Gastroesophageal sphincter (tissue), 4 donors: ENCODE data around the gene SLC12A8. TPM values are rescaled to one million over a fixed set of nuclear protein-coding genes. Genes with fewer than 3 reads are reported as not detected.

ENCODE experiments used
- ATAC-seq: fragments of 150-250 bp; one replicate; pipeline ENCODE4 v1.9.1; 2016; ENCODE audit warnings: mild to moderate bottlenecking, moderate library complexity
- H3K27ac ChIP-seq, 4 donors: fragments of 200-600 bp; sonication (generic) in 3 of 4; 1 replicate in 3 of 4; 2 replicates in 1 of 4; pipeline ENCODE4 v1.5.1; 2016 to 2019
- H3K27me3 ChIP-seq: fragments of 200-600 bp; sonication (generic); one replicate; pipeline ENCODE4 v1.5.1; 2019
- H3K36me3 ChIP-seq, 2 donors: fragments of 200-600 bp; sonication (generic); one replicate each; pipeline ENCODE4 v1.5.1; 2019; ENCODE audit warnings: control low read depth in 1 of 2
- H3K4me1 ChIP-seq, 3 donors: fragments of 200-600 bp; sonication (generic); 1 replicate in 2 of 3; 2 replicates in 1 of 3; pipeline ENCODE4 v1.5.1; 2016 to 2019; ENCODE audit warnings: control low read depth in 2 of 3
- H3K4me3 ChIP-seq, 2 donors: fragments of 200-600 bp; sonication (generic); one replicate each; pipeline ENCODE4 v1.5.1; 2019; ENCODE audit warnings: mild to moderate bottlenecking in 1 of 2, moderate library complexity in 1 of 2
- H3K9me3 ChIP-seq, 3 donors: fragments of 200-600 bp; sonication (generic); one replicate each; pipeline ENCODE4 v1.5.1; 2017 to 2019; ENCODE audit warnings: control low read depth in 2 of 3
- CTCF ChIP-seq, 4 experiments: fragments of 200-600 bp in 2 of 4; fragments of 450-650 bp in 2 of 4; sonication (generic) in 1 of 4; IDR thresholded peaks; one replicate each; pipeline ENCODE4 v1.5.1; 2017 to 2019; ENCODE audit warnings: antibody characterized with exemption in 4 of 4, mild to moderate bottlenecking in 2 of 4, moderate library complexity in 2 of 4
- EP300 ChIP-seq: sonication (generic); formaldehyde crosslinking; IDR thresholded peaks from one replicate; pipeline ENCODE4 v1.6.1; 2017; ENCODE audit warnings: antibody characterized with exemption, mild to moderate bottlenecking
- POLR2A ChIP-seq, 2 donors: fragments of 450-650 bp; IDR thresholded peaks; one replicate each; pipeline ENCODE4 v1.6.1; 2017; ENCODE audit warnings: antibody characterized with exemption in 2 of 2, mild to moderate bottlenecking in 2 of 2, moderate library complexity in 1 of 2
- POLR2AphosphoS5 ChIP-seq: sonication (generic); formaldehyde crosslinking; IDR thresholded peaks from one replicate; pipeline ENCODE4 v1.6.1; 2017; ENCODE audit warnings: antibody characterized with exemption
- WGBS, 2 donors: methylation state at CpG; one replicate each; pipeline ENCODE4 v1.1.5; 2018; ENCODE audit warnings: low coverage in 1 of 2; 5-methylcytosine and 5-hydroxymethylcytosine counted together
- total RNA-seq, 4 donors: library from RNA; depleted of rRNA; stranded (reverse); fragments of >200 nt; gene quantifications; one replicate each; pipeline ENCODE4 v1.1.0, GENCODE V29; 2016

The SLC12A8 gene
- total RNA-seq, 4 donors from 2014 or later, result 0.13 to 2.3 (median 0.54) TPM; not detected in 1

GRCh38 chr3:125220727-125221429 lies 8.3 kb upstream of the SLC12A8 start:
- Histone ChIP-seq H3K27ac (no peak overlapping the region), H3K9me3 (no peaks in the 10 kb centered on the region), H3K27me3 (no peaks in the 10 kb centered on the region), H3K36me3 (no peaks in the 10 kb centered on the region), H3K4me3 (no peak overlapping the region), H3K4me1 (no peaks in the 10 kb centered on the region)
- WGBS, 2 donors, result 73 to 82% methylated on average over 5 to 7 of the region's 7 CpGs
- TF ChIP-seq EP300, result no peak
- no peak for TF ChIP-seq POLR2A (IDR thresholded peaks at IDR 0.05)
- no peak for TF ChIP-seq CTCF (IDR thresholded peaks at IDR 0.05)
- no peak for ATAC-seq

GRCh38 chr3:125220183-125220582 lies 7.6 kb upstream of the SLC12A8 start:
- 72 to 85% methylated on average over 6 to 7 of the region's 10 CpGs for WGBS, 2 donors
- H3K4me3 ChIP-seq, result no peak overlapping the region
- H3K36me3 ChIP-seq, result no peaks in the 10 kb centered on the region
- no peaks in the 10 kb centered on the region for H3K4me1 ChIP-seq
- no peaks in the 10 kb centered on the region for H3K9me3 ChIP-seq
- H3K27ac ChIP-seq, result no peak overlapping the region
- ATAC-seq, result no peak
- TF ChIP-seq EP300, result no peak
- no peak for TF ChIP-seq POLR2AphosphoS5
- TF ChIP-seq POLR2A (IDR thresholded peaks at IDR 0.05), result no peak
- no peak for TF ChIP-seq CTCF (IDR thresholded peaks at IDR 0.05)
- no peaks in the 10 kb centered on the region for H3K27me3 ChIP-seq

DNA sequence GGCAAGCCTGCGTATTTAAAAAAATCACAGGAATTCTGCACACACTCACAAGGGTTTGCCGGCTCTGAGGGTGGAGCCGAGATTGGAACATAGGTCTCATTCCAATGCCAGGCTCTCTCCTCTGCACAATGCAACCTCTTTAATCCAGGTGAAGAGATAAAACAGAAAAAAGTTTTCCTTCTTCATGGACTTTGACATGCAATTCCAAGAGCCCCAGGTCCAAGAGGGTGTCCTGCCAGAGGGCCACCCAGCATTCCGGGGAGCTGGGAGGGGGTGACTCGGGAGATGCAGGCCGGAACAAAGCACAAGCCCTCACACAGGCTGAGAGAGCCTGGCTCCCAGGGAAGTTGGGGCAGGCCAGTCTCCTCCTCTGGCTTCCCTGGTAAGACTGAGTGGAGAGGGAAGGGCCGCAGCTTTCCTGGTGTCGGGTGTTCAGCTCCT lies 6.7 kb upstream of the SLC12A8 start:
- H3K27me3 ChIP-seq, result peaks cover 7% of the 10 kb centered on the region
- no peaks in the 10 kb centered on the region for H3K36me3 ChIP-seq
- H3K4me1 ChIP-seq, result no peaks in the 10 kb centered on the region
- H3K4me3 ChIP-seq, result no peak overlapping the region
- no peak overlapping the region for H3K27ac ChIP-seq
- 75 to 77% methylated on average over 3 to 4 of the region's 8 CpGs for WGBS, 2 donors
- H3K9me3 ChIP-seq, result no peaks in the 10 kb centered on the region
- TF ChIP-seq EP300 (no peak), POLR2A (IDR thresholded peaks at IDR 0.05) (no peak), CTCF (IDR thresholded peaks at IDR 0.05) (no peak), POLR2AphosphoS5 (no peak)
- no peak for ATAC-seq

DNA sequence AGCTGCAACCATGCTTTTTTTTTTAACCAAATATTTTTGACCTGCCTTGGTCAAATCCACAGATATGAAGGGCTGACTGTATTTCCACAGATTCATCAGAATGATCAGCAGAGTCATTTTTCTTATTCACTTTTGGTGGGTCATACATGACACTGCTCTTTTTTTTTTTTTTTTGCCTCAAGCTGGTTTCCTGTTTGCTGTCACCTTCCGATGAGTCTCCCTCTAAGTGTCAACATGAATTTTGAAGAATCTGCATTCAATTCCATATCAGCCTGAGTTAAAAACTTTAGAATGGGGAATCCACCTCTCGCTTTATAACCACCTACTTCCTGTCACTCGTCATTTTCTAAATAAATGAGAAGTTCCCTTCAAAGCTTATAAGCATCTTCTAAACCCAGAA lies 2.2 kb upstream of the SLC12A8 start:
- no peaks in the 10 kb centered on the region for H3K9me3 ChIP-seq
- no peaks in the 10 kb centered on the region for H3K36me3 ChIP-seq
- H3K27ac ChIP-seq, result no peak overlapping the region
- H3K4me3 ChIP-seq, result no peak overlapping the region
- H3K4me1 ChIP-seq, result peaks cover 0 to 14% (median 11%) of the 10 kb centered on the region in 3 donors
- WGBS, 2 donors, result 50 to 66% methylated on average over 3 of the region's 3 CpGs
- ATAC-seq, result no peak
- peaks cover 39% of the 10 kb centered on the region for H3K27me3 ChIP-seq
- TF ChIP-seq POLR2AphosphoS5 (no peak), EP300 (no peak), POLR2A (IDR thresholded peaks at IDR 0.05) (no peak), CTCF (IDR thresholded peaks at IDR 0.05) (no peak)

DNA sequence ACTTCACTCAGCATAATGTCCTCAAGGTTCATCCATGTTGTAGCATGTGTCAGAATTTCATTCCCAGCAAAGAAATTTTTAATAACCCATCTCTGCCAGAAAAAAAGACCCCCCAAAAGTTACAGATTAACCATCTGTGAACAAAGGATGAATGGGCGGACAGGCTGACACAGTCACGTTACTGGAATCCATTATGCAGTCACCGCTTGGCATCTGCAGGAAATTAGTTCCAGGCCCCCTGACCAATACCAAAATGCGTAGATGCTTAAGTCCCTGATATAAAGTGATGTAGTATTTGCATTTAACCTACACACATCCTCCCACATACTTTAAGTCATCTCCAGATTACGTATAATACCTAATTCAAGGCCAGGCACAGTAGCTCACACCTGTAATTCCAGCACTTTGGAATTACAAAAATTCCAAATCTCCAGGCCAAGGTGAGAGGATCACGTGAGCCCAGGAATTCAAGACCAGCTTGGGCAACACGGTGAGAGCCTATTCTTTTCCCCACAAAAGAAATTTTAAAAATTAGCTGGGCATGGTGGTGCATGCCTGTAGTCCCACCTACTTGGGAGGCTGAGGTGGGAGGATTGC lies 1.5 kb upstream of the SLC12A8 start:
- Histone ChIP-seq H3K9me3 (no peaks in the 10 kb centered on the region), H3K27me3 (peaks cover 39% of the 10 kb centered on the region), H3K4me1 (peaks cover 0 to 14% (median 11%) of the 10 kb centered on the region in 3 donors), H3K27ac (no peak overlapping the region), H3K4me3 (no peak overlapping the region), H3K36me3 (no peaks in the 10 kb centered on the region)
- ATAC-seq, result no peak
- WGBS, 2 donors, result 77 to 87% methylated on average over 6 to 7 of the region's 7 CpGs
- TF ChIP-seq CTCF (IDR thresholded peaks at IDR 0.05) (no peak), EP300 (no peak), POLR2A (IDR thresholded peaks at IDR 0.05) (no peak), POLR2AphosphoS5 (no peak)
